Measurements from ENCODE around the gene LHFPL3. TPM values are rescaled to one million over a fixed set of nuclear protein-coding genes. Genes with fewer than 3 reads are reported as not detected.

The LHFPL3 gene
- polyA plus RNA-seq, 1 donor from 2014 or later = 5.6 TPM

- H3K4me2 ChIP-seq (ENCODE audit: low read length) = no peak overlapping the region
- no peaks in the 10 kb centered on the region for H3K9me2 ChIP-seq (ENCODE audit: insufficient read depth, low read length)
- no peaks in the 10 kb centered on the region for H4K20me1 ChIP-seq (ENCODE audit: insufficient read depth)
- H3F3A ChIP-seq (ENCODE audit: insufficient read depth, low read length, poor library complexity, severe bottlenecking) = no peaks in the 10 kb centered on the region
- H2AFZ ChIP-seq (ENCODE audit: low read depth, low read length) = no peak overlapping the region
- no peaks in the 10 kb centered on the region for H3K9me3 ChIP-seq (ENCODE audit: low read length)
- no peak overlapping the region for H3K9ac ChIP-seq (ENCODE audit: low read length)
- H3K79me2 ChIP-seq (replicated peaks; ENCODE audit: insufficient read depth, low read length) = no peaks in the 10 kb centered on the region
- no peaks in the 10 kb centered on the region for H3K36me3 ChIP-seq (ENCODE audit: insufficient read depth, low read length)
- H3K4me3 ChIP-seq (ENCODE audit: low read length) = no peak overlapping the region
- no peaks in the 10 kb centered on the region for H3K27me3 ChIP-seq (ENCODE audit: insufficient read depth, low read depth, low read length)
- TF ChIP-seq EZH2 (IDR thresholded peaks at IDR 0.05; ENCODE audit: borderline replicate concordance, insufficient read depth, low read length, poor library complexity, severe bottlenecking) = no peak
- no peak for TF ChIP-seq MXI1 (conservative IDR thresholded peaks at IDR 0.05; ENCODE audit: poor library complexity, severe bottlenecking)
- TF ChIP-seq SMC3 (conservative IDR thresholded peaks at IDR 0.05; ENCODE audit: poor library complexity) = no peak
- no peak for TF ChIP-seq EP300 (conservative IDR thresholded peaks at IDR 0.05; ENCODE audit: poor library complexity, severe bottlenecking)
- TF ChIP-seq RAD21 (conservative IDR thresholded peaks at IDR 0.05) = no peak
- no peak overlapping the region for H3K27ac ChIP-seq (ENCODE audit: low read length)
These were observed 593.2 kb downstream of the LHFPL3 start for GRCh38 chr7:104921596-104921995.

- Histone ChIP-seq H4K20me1 (ENCODE audit: insufficient read depth) (no peaks in the 10 kb centered on the region), H3K9me3 (ENCODE audit: low read length) (no peaks in the 10 kb centered on the region), H3K9ac (ENCODE audit: low read length) (no peak overlapping the region), H3K9me2 (ENCODE audit: insufficient read depth, low read length) (no peaks in the 10 kb centered on the region), H3K4me2 (ENCODE audit: low read length) (no peak overlapping the region), H3F3A (ENCODE audit: insufficient read depth, low read length, poor library complexity, severe bottlenecking) (no peaks in the 10 kb centered on the region), H3K36me3 (ENCODE audit: insufficient read depth, low read length) (no peaks in the 10 kb centered on the region), H3K4me3 (ENCODE audit: low read length) (no peak overlapping the region), H3K79me2 (replicated peaks; ENCODE audit: insufficient read depth, low read length) (no peaks in the 10 kb centered on the region), H3K27ac (ENCODE audit: low read length) (no peak overlapping the region), H3K27me3 (ENCODE audit: insufficient read depth, low read depth, low read length) (no peaks in the 10 kb centered on the region), H2AFZ (ENCODE audit: low read depth, low read length) (no peak overlapping the region)
- TF ChIP-seq TAF1 (IDR thresholded peaks at IDR 0.05; ENCODE audit: low read depth) (no peak), RAD21 (conservative IDR thresholded peaks at IDR 0.05) (no peak), REST (IDR thresholded peaks at IDR 0.05; ENCODE audit: borderline replicate concordance) (no peak), POLR2AphosphoS5 (IDR thresholded peaks at IDR 0.05) (no peak), SMC3 (conservative IDR thresholded peaks at IDR 0.05; ENCODE audit: poor library complexity) (no peak), EZH2 (IDR thresholded peaks at IDR 0.05; ENCODE audit: borderline replicate concordance, insufficient read depth, low read length, poor library complexity, severe bottlenecking) (no peak), MXI1 (conservative IDR thresholded peaks at IDR 0.05; ENCODE audit: poor library complexity, severe bottlenecking) (no peak), EP300 (conservative IDR thresholded peaks at IDR 0.05; ENCODE audit: poor library complexity, severe bottlenecking) (no peak)
- TF ChIP-seq, protein P1, sequence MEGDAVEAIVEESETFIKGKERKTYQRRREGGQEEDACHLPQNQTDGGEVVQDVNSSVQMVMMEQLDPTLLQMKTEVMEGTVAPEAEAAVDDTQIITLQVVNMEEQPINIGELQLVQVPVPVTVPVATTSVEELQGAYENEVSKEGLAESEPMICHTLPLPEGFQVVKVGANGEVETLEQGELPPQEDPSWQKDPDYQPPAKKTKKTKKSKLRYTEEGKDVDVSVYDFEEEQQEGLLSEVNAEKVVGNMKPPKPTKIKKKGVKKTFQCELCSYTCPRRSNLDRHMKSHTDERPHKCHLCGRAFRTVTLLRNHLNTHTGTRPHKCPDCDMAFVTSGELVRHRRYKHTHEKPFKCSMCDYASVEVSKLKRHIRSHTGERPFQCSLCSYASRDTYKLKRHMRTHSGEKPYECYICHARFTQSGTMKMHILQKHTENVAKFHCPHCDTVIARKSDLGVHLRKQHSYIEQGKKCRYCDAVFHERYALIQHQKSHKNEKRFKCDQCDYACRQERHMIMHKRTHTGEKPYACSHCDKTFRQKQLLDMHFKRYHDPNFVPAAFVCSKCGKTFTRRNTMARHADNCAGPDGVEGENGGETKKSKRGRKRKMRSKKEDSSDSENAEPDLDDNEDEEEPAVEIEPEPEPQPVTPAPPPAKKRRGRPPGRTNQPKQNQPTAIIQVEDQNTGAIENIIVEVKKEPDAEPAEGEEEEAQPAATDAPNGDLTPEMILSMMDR (IDR thresholded peaks at IDR 0.05; ENCODE audit: poor library complexity, severe bottlenecking) = no peak
These were observed 594.0 kb downstream of the LHFPL3 start for GRCh38 chr7:104922182-104923009.
